H1 (cell line): ENCODE measurements around the gene RPL37. TPM values are rescaled to one million over a fixed set of nuclear protein-coding genes. Genes with fewer than 3 reads are reported as not detected.

Experiments
- CTCF ChIA-PET: fragments of 300-600 bp; sonication (Branson Sonifier 250); formaldehyde crosslinking; loops from one replicate; lab custom pipeline; 2021; ENCODE audit not compliant: partially characterized antibody; lab: Charles Lee
- POLR2A ChIA-PET: fragments of 300-600 bp; sonication (Branson Sonifier 250); formaldehyde crosslinking; loops from one replicate; lab custom pipeline; 2021; ENCODE audit warnings: inconsistent platforms; ENCODE audit not compliant: partially characterized antibody; lab: Charles Lee
- DNase-seq, 2 experiments: peaks; one replicate each; pipeline versions ENCODE4 v3.0.0 to v3.0.0-alpha.2; 2010 to 2022; ENCODE audit warnings: low spot score in 2 of 2, low read depth in 1 of 2, mixed read lengths in 1 of 2
- FAIRE-seq: peaks from 2 replicates; lab custom pipeline; 2011; peaks lifted over from hg19 to GRCh38; lab: Jason Lieb, UNC
- H2AFZ ChIP-seq: 2 replicates; pipeline ENCODE4 v1.8.1; 2012; ENCODE audit warnings: low read length, inconsistent platforms
- H2AK5ac ChIP-seq: 2 replicates; pipeline ENCODE4 v1.6.1; 2013; ENCODE audit warnings: low read depth, low read length
- H2BK120ac ChIP-seq: replicated peaks from 2 replicates; pipeline ENCODE3; 2013; ENCODE audit warnings: low read depth, low read length, inconsistent platforms
- H2BK12ac ChIP-seq: 2 replicates; pipeline ENCODE4 v1.6.1; 2013; ENCODE audit warnings: low read depth, low read length
- H2BK15ac ChIP-seq: 2 replicates; pipeline ENCODE4 v1.6.1; 2013; ENCODE audit warnings: low read length
- H2BK20ac ChIP-seq: 2 replicates; pipeline ENCODE4 v1.6.1; 2013; ENCODE audit warnings: low read length
- H2BK5ac ChIP-seq: 2 replicates; pipeline ENCODE4 v1.6.1; 2013; ENCODE audit warnings: low read depth, low read length
- H3K14ac ChIP-seq: 2 replicates; pipeline ENCODE4 v1.6.1; 2013; ENCODE audit warnings: inconsistent platforms; ENCODE audit not compliant: insufficient read length
- H3K18ac ChIP-seq: 2 replicates; pipeline ENCODE4 v1.6.1; 2013; ENCODE audit warnings: low read length; ENCODE audit errors: extremely low read depth
- H3K23ac ChIP-seq: 2 replicates; pipeline ENCODE4 v1.6.1; 2013; ENCODE audit warnings: inconsistent platforms; ENCODE audit not compliant: insufficient read length
- H3K23me2 ChIP-seq: 2 replicates; pipeline ENCODE4 v1.6.1; 2013; ENCODE audit warnings: low read depth, low read length
- H3K27ac ChIP-seq: 2 replicates; pipeline ENCODE4 v1.6.1; 2011; ENCODE audit warnings: low read depth, low read length, inconsistent platforms
- H3K27me3 ChIP-seq, 4 experiments: replicated peaks in 1 of 4; 1 replicate in 1 of 4; 2 replicates in 3 of 4; pipeline versions ENCODE4 v1.6.1 to v1.8.1; 2011 to 2013; ENCODE audit warnings: low read length in 3 of 4, mild to moderate bottlenecking in 3 of 4, inconsistent platforms in 2 of 4, mixed read lengths in 2 of 4, moderate library complexity in 1 of 4; ENCODE audit not compliant: control insufficient read depth in 3 of 4, insufficient read depth in 3 of 4; ENCODE audit errors: extremely low read depth in 1 of 4
- H3K36me3 ChIP-seq, 4 experiments: 2 replicates each; pipeline versions ENCODE4 v1.6.1 to v1.8.1; 2011 to 2013; ENCODE audit warnings: mild to moderate bottlenecking in 4 of 4, low read length in 3 of 4, moderate library complexity in 2 of 4, control low read depth in 1 of 4, inconsistent platforms in 1 of 4; ENCODE audit not compliant: insufficient read depth in 4 of 4, control insufficient read depth in 2 of 4
- H3K4ac ChIP-seq: replicated peaks from 2 replicates; pipeline ENCODE3; 2013; ENCODE audit warnings: low read length, low read depth, mixed read lengths, inconsistent platforms; ENCODE audit not compliant: insufficient read length
- H3K4me1 ChIP-seq, 4 experiments: replicated peaks in 1 of 4; 1 replicate in 1 of 4; 2 replicates in 3 of 4; pipeline versions ENCODE4 v1.6.1 to v1.8.1; 2011 to 2013; ENCODE audit warnings: low read length in 3 of 4, inconsistent platforms in 2 of 4, mixed read lengths in 1 of 4; ENCODE audit not compliant: insufficient read depth in 4 of 4, control insufficient read depth in 3 of 4
- H3K4me2 ChIP-seq, 2 experiments: 2 replicates each; pipeline versions ENCODE4 v1.6.1 to v1.8.1; 2011 to 2013; ENCODE audit warnings: low read depth in 2 of 2, low read length in 2 of 2, control low read depth in 1 of 2, inconsistent platforms in 1 of 2, mild to moderate bottlenecking in 1 of 2; ENCODE audit not compliant: insufficient read depth in 1 of 2
- H3K4me3 ChIP-seq, 4 experiments: fragments of 200-600, 300-600 bp in 1 of 4; sonication (generic), shearing (Covaris generic), sonication (Bioruptor Twin) in 1 of 4; 2 replicates each; pipeline versions ENCODE4 v1.5.1 to v1.8.1; 2011 to 2016; ENCODE audit warnings: low read length in 4 of 4, low read depth in 3 of 4, control low read depth in 2 of 4, inconsistent platforms in 2 of 4, mild to moderate bottlenecking in 2 of 4, mixed read lengths in 1 of 4, moderate library complexity in 1 of 4; ENCODE audit not compliant: insufficient read depth in 2 of 4; ENCODE audit errors: extremely low read depth in 1 of 4
- H3K56ac ChIP-seq: replicated peaks from 2 replicates; pipeline ENCODE3; 2013; ENCODE audit warnings: low read depth, mild to moderate bottlenecking, mixed read lengths, low read length, inconsistent platforms; ENCODE audit not compliant: insufficient read length
- H3K79me1 ChIP-seq: 2 replicates; pipeline ENCODE4 v1.6.1; 2013; ENCODE audit warnings: low read depth, low read length, control low read depth
- H3K79me2 ChIP-seq, 2 experiments: 2 replicates each; pipeline versions ENCODE4 v1.6.1 to v1.8.1; 2012 to 2013; ENCODE audit warnings: low read length in 2 of 2, mild to moderate bottlenecking in 2 of 2, inconsistent platforms in 1 of 2; ENCODE audit not compliant: insufficient read depth in 2 of 2, control insufficient read depth in 1 of 2
- H3K9ac ChIP-seq, 4 experiments: replicated peaks in 1 of 4; 1 replicate in 1 of 4; 2 replicates in 3 of 4; pipeline versions ENCODE4 v1.6.1 to v1.8.1; 2011 to 2013; ENCODE audit warnings: low read depth in 3 of 4, low read length in 3 of 4, control low read depth in 2 of 4, mild to moderate bottlenecking in 2 of 4, moderate library complexity in 2 of 4, inconsistent platforms in 1 of 4; ENCODE audit errors: extremely low read depth in 1 of 4
- H3K9me3 ChIP-seq, 2 experiments: 2 replicates each; pipeline versions ENCODE4 v1.6.1 to v1.8.1; 2012 to 2013; ENCODE audit warnings: mild to moderate bottlenecking in 2 of 2, moderate library complexity in 2 of 2, control low read depth in 1 of 2, inconsistent platforms in 1 of 2, low read depth in 1 of 2, low read length in 1 of 2, mixed read lengths in 1 of 2; ENCODE audit not compliant: insufficient read depth in 2 of 2
- H4K20me1 ChIP-seq, 2 experiments: replicated peaks in 1 of 2; 2 replicates each; pipeline versions ENCODE3 to v1.8.1; 2011 to 2013; ENCODE audit warnings: inconsistent platforms in 2 of 2, low read length in 2 of 2, mild to moderate bottlenecking in 1 of 2; ENCODE audit not compliant: insufficient read depth in 2 of 2, control insufficient read depth in 1 of 2
- H4K5ac ChIP-seq: 2 replicates; pipeline ENCODE4 v1.6.1; 2013; ENCODE audit warnings: low read length, low read depth, mixed read lengths, inconsistent platforms; ENCODE audit not compliant: insufficient read length
- H4K8ac ChIP-seq: 2 replicates; pipeline ENCODE4 v1.8.0; 2013; ENCODE audit warnings: mild to moderate bottlenecking, moderate library complexity, low read length, inconsistent platforms; ENCODE audit not compliant: insufficient read depth; ENCODE audit errors: extremely low read depth
- H4K91ac ChIP-seq: replicated peaks from 2 replicates; pipeline ENCODE3; 2013; ENCODE audit warnings: low read length, mixed read lengths, inconsistent platforms; ENCODE audit not compliant: insufficient read length
- FOSL1 ChIP-seq: IDR thresholded peaks from 2 replicates; pipeline ENCODE4 v1.6.1; 2011; ENCODE audit warnings: mild to moderate bottlenecking, low read depth, low read length, moderate library complexity; ENCODE audit not compliant: insufficient read depth
- MAFK ChIP-seq: IDR thresholded peaks from 2 replicates; pipeline ENCODE4 v1.6.1; 2012; ENCODE audit warnings: low read depth, mild to moderate bottlenecking, improper control_type of control experiment, low read length
- WGBS, 2 experiments: shearing (Covaris generic) in 1 of 2; methylation state at CpG; one replicate each; pipeline versions ENCODE4 v1.1.6 to v1.1.7; 2013 to 2015; ENCODE audit warnings: low lambda C conversion rate in 2 of 2, mixed read lengths in 2 of 2, inconsistent platforms in 1 of 2, low coverage in 1 of 2, missing lambda C conversion rate in 1 of 2; ENCODE audit not compliant: insufficient replicate concordance in 2 of 2, insufficient coverage in 1 of 2, insufficient read length in 1 of 2; ENCODE audit errors: extremely low coverage in 1 of 2, missing lambda C conversion rate in 1 of 2; 5-methylcytosine and 5-hydroxymethylcytosine counted together
- polyA plus RNA-seq, 7 experiments: library from polyadenylated mRNA; depleted of rRNA in 3 of 7; stranded (reverse) in 5 of 7; unstranded in 2 of 7; fragments of >200 nt in 5 of 7; fragments of 200-250 nt in 2 of 7; gene quantifications; 1 replicate in 5 of 7; 2 replicates in 1 of 7; 4 replicates in 1 of 7; pipeline versions ENCODE4 v1.2.1 to v1.2.3, GENCODE V29; 2011 to 2013; ENCODE audit warnings: missing spikeins in 2 of 7, mixed read lengths in 2 of 7
- total RNA-seq: library from RNA; stranded (reverse); fragmentation: NEBNext Ultra II Directional; extraction: Animal tissue kit (Norgen Biotek cat#: 25700); gene quantifications from 2 replicates; pipeline ENCODE4 v1.2.1, GENCODE V29; 2021

Gene RPL37
- total and polyA plus RNA-seq, 2 of the 8 experiments (the other 6 are each of a cell fraction or from before 2014, with no cell fraction given), result 467 to 1,534 TPM

- H2BK5ac ChIP-seq, result no peak overlapping the region
- peaks cover 28 to 99% of the 10 kb centered on the region in 2 experiments for H3K79me2 ChIP-seq
- H2AK5ac ChIP-seq, result no peak overlapping the region
- H3K18ac ChIP-seq, result no peak overlapping the region
- no peak overlapping the region for H4K91ac ChIP-seq
- no peaks in the 10 kb centered on the region for H3K4me1 ChIP-seq
- no peak for DNase-seq
- H4K5ac ChIP-seq, result no peak overlapping the region
- no peak overlapping the region for H3K4me2 ChIP-seq
- H4K8ac ChIP-seq, result no peak overlapping the region
- no peaks in the 10 kb centered on the region; a peak in 1 of 8 replicates for H3K36me3 ChIP-seq
- no peak overlapping the region for H3K23ac ChIP-seq
- H3K56ac ChIP-seq, result no peak overlapping the region
- H3K23me2 ChIP-seq, result no peaks in the 10 kb centered on the region
- H2BK15ac ChIP-seq, result no peak overlapping the region
- H3K4ac ChIP-seq, result no peak overlapping the region
- H3K14ac ChIP-seq, result no peak overlapping the region
- TF ChIP-seq MAFK (no peak), FOSL1 (no peak)
- TF ChIP-seq, all 59 proteins: peak for 0
- peaks cover 3 to 8% of the 10 kb centered on the region in 2 experiments for H4K20me1 ChIP-seq
- H3K4me3 ChIP-seq, result no peak overlapping the region
- no peak overlapping the region for H2BK20ac ChIP-seq
- H2AFZ ChIP-seq, result no peak overlapping the region
- no peaks in the 10 kb centered on the region for H3K27me3 ChIP-seq
- no peaks in the 10 kb centered on the region for H3K9me3 ChIP-seq
- no peaks in the 10 kb centered on the region; the same call in 1 of the 2 replicates for H3K79me1 ChIP-seq
- WGBS, 2 experiments, result 89% methylated on average over 3 of the region's 3 CpGs; no CpG with 5 or more reads in 1 of the 2 experiments
- FAIRE-seq, result no peak
- ChIA-PET CTCF (no interaction called here), POLR2A (interaction anchor here (1.0 to 1.8 kb wide), 2 partner anchors 14 to 43 kb away, joined by 5 to 6 read pairs; partner anchors contain the start of gene RPL37)
- H2BK120ac ChIP-seq, result no peak overlapping the region
- H3K9ac ChIP-seq, result no peak overlapping the region
- H3K27ac ChIP-seq, result no peak overlapping the region
- no peak overlapping the region for H2BK12ac ChIP-seq
Observed at GRCh38 chr5:40791715-40792139, 43.3 kb downstream of the RPL37 start.
